ENCODE results near the gene DCHS2. TPM values are rescaled to one million over a fixed set of nuclear protein-coding genes. Genes with fewer than 3 reads are reported as not detected.

Gene DCHS2
- total RNA-seq, 1 experiment from 2014 or later = 0.55 TPM

GRCh38 chr4:154315741-154316140, 175.9 kb downstream of the DCHS2 start:
- Histone ChIP-seq H3K27me3 (ENCODE audit: control insufficient read depth, insufficient read depth, low read length) (no peaks in the 10 kb centered on the region), H3K4me3 (ENCODE audit: insufficient read depth, low read depth, low read length) (no peak overlapping the region), H3K36me3 (replicated peaks; ENCODE audit: control insufficient read depth, insufficient read depth, low read length) (no peaks in the 10 kb centered on the region)
- DNase-seq = no peak

- no peak for DNase-seq
- Histone ChIP-seq H3K36me3 (replicated peaks; ENCODE audit: control insufficient read depth, insufficient read depth, low read length) (no peaks in the 10 kb centered on the region), H3K4me3 (ENCODE audit: insufficient read depth, low read depth, low read length) (no peak overlapping the region), H3K27me3 (ENCODE audit: control insufficient read depth, insufficient read depth, low read length) (no peaks in the 10 kb centered on the region)
Measured at GRCh38 chr4:154314248-154314647, 177.4 kb downstream of the DCHS2 start.

DNA sequence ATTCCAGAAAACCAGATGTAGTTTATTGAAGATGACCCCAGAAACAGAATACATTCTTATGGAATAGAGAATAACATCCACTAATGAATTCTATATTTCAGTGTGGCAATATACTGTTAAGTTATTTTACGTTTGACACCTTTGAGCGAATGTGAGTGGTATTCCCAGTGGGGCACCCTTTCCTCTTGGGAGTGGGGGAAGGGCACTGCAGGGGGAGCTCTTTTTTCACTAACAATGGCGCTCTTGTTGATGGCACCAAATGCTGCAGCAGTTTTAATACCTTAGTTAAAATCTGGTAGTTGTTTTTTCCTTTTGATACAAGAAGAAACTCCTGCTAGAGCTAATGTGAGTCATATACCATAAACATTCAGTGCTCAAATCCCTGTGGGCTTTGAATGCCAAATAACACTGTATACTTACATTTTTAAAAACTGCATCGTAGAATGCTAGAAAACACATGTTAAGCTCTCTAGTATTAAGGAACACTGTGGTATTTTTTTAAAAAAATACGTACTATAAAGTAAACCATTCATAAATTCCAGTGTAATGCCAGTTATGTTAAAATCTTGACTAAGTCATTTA, 178.5 kb downstream of the DCHS2 start:
- no peaks in the 10 kb centered on the region for H3K36me3 ChIP-seq (replicated peaks; ENCODE audit: control insufficient read depth, insufficient read depth, low read length)
- no peaks in the 10 kb centered on the region for H3K27me3 ChIP-seq (ENCODE audit: control insufficient read depth, insufficient read depth, low read length)
- no peak overlapping the region for H3K4me3 ChIP-seq (ENCODE audit: insufficient read depth, low read depth, low read length)
- DNase-seq = no peak

GRCh38 chr4:154312246-154312645, 179.4 kb downstream of the DCHS2 start:
- no peak overlapping the region for H3K4me3 ChIP-seq (ENCODE audit: insufficient read depth, low read depth, low read length)
- DNase-seq = no peak
- H3K36me3 ChIP-seq (replicated peaks; ENCODE audit: control insufficient read depth, insufficient read depth, low read length) = no peaks in the 10 kb centered on the region
- no peaks in the 10 kb centered on the region for H3K27me3 ChIP-seq (ENCODE audit: control insufficient read depth, insufficient read depth, low read length)

GRCh38 chr4:154310578-154310977, 181.0 kb downstream of the DCHS2 start:
- no peak for DNase-seq
- Histone ChIP-seq H3K4me3 (ENCODE audit: insufficient read depth, low read depth, low read length) (no peak overlapping the region), H3K27me3 (ENCODE audit: control insufficient read depth, insufficient read depth, low read length) (no peaks in the 10 kb centered on the region), H3K36me3 (replicated peaks; ENCODE audit: control insufficient read depth, insufficient read depth, low read length) (no peaks in the 10 kb centered on the region)

DNA sequence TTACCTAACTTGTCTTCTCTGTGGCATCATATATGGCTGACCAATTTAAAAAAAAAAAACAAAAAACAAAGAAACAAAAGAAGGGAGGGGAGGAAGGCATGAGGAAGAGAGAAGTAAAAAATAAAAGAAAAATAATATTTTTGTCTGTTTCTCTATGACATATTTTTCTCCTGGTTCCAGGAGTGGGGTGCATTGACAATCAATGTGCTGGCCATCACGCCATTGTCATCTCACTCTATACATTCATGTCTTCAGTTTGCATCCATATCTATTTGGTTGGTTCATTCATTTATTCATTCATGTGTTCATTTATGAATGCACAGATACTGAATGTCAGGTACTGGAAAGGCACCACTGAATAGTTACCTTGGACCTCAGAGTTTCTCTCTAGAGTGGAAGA, 183.4 kb downstream of the DCHS2 start:
- DNase-seq = no peak
- no peaks in the 10 kb centered on the region for H3K36me3 ChIP-seq (replicated peaks; ENCODE audit: control insufficient read depth, insufficient read depth, low read length)
- H3K27me3 ChIP-seq (ENCODE audit: control insufficient read depth, insufficient read depth, low read length) = no peaks in the 10 kb centered on the region
- H3K4me3 ChIP-seq (ENCODE audit: insufficient read depth, low read depth, low read length) = no peak overlapping the region

DNA sequence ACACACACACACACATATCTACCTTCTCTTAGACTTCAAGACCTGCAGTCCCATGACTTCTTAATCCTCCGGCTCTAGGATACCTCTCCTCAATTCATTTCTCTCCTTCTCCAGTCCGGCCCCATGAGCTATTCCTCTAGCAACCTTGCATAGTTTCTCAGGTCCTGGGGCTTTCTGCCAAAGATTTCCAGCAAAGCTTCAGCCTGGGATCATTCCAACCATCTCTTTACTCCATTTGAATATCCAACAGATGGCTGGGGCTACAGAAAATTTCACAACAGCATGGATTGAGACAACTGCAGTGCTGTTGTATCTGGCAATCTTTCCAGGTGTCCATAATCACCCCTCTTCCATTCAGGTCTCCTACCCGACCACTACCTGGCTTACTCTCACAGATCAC, 184.1 kb downstream of the DCHS2 start:
- H3K4me3 ChIP-seq (ENCODE audit: insufficient read depth, low read depth, low read length) = no peak overlapping the region

DNA sequence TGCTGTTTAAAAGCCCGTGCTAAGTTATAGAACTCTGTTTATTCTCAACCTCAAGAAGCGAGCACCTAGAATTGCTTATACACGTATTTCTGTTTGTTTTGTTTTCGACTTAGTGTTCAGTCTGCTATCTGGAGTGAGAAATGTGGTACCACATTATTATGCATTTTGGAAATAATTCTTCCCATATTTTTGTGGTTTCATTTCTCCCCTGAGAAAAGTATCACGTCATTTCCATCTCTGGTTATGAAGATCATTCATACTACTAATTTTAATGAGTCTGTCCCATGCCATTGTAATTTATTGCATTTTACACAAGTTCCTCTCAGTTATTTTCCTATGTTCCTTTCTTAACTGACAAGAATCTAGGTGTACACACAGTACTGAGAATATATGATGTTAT, 186.0 kb downstream of the DCHS2 start:
- H3K4me3 ChIP-seq (ENCODE audit: insufficient read depth, low read depth, low read length) = no peak overlapping the region
- no peak for DNase-seq
- no peaks in the 10 kb centered on the region for H3K36me3 ChIP-seq (replicated peaks; ENCODE audit: control insufficient read depth, insufficient read depth, low read length)
- no peaks in the 10 kb centered on the region for H3K27me3 ChIP-seq (ENCODE audit: control insufficient read depth, insufficient read depth, low read length)

More for the DNA sequence above, 184.1 kb downstream of the DCHS2 start:
- Histone ChIP-seq H3K27me3 (ENCODE audit: control insufficient read depth, insufficient read depth, low read length) (no peaks in the 10 kb centered on the region), H3K36me3 (replicated peaks; ENCODE audit: control insufficient read depth, insufficient read depth, low read length) (no peaks in the 10 kb centered on the region)
- no peak for DNase-seq

DNA sequence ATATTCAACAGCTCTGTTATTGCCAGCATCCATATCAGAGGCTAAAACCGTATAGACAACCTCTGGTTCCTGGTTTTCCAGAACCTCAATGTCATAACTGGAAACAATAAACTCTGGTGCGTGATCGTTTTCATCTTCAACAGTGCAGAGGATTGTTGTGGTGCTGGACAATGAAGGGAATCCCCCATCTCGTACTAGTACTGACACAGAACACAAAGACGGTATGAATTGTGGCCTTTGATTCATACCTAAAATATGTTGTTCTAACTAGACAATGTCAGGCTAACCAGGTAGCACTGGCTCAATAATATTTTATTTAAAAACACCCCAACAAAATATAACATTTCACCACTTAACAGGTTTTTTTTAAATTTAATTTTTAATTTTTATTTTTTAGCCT, 186.9 kb downstream of the DCHS2 start:
- DNase-seq = no peak
- H3K4me3 ChIP-seq (ENCODE audit: insufficient read depth, low read depth, low read length) = no peak overlapping the region
- no peaks in the 10 kb centered on the region for H3K36me3 ChIP-seq (replicated peaks; ENCODE audit: control insufficient read depth, insufficient read depth, low read length)
- H3K27me3 ChIP-seq (ENCODE audit: control insufficient read depth, insufficient read depth, low read length) = no peaks in the 10 kb centered on the region

DNA sequence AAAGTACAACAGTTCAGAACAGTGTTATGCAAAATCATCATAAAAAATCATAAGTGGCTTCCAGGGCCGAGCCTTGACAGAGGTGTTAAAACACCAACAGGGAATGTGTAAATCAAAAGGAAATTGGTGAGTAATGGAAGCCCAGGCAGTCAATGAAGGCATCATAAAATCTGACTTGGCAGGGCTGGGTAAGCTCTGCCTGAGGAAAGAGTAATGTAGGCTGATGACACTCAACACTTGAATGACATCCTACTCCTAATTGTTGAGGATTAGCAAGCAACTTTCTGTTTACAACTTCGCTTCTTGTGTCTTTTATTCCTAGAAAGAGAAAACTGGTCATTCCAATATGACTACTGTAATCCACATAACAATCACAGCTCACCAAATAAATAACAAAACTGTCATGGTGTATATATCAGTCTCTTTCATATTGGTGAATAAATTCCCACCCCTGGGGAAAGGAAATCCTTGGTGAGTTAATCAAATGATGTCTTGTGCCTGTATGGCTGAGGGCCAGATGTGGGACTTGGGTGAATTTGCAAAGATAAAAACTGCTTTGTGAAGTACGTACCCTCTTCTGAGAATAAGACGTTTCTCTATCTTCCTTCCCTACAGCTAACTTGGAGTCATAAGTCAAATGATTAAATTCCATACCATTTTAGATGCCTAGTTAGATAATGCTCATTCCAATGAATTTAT, 196.8 kb downstream of the DCHS2 start:
- Histone ChIP-seq H3K4me3 (ENCODE audit: insufficient read depth, low read depth, low read length) (no peak overlapping the region), H3K36me3 (replicated peaks; ENCODE audit: control insufficient read depth, insufficient read depth, low read length) (no peaks in the 10 kb centered on the region), H3K27me3 (ENCODE audit: control insufficient read depth, insufficient read depth, low read length) (no peaks in the 10 kb centered on the region)
- DNase-seq = no peak

GRCh38 chr4:154293427-154293826, 198.2 kb downstream of the DCHS2 start:
- no peak for DNase-seq
- H3K27me3 ChIP-seq (ENCODE audit: control insufficient read depth, insufficient read depth, low read length) = no peaks in the 10 kb centered on the region
- no peak overlapping the region for H3K4me3 ChIP-seq (ENCODE audit: insufficient read depth, low read depth, low read length)
- no peaks in the 10 kb centered on the region for H3K36me3 ChIP-seq (replicated peaks; ENCODE audit: control insufficient read depth, insufficient read depth, low read length)

DNA sequence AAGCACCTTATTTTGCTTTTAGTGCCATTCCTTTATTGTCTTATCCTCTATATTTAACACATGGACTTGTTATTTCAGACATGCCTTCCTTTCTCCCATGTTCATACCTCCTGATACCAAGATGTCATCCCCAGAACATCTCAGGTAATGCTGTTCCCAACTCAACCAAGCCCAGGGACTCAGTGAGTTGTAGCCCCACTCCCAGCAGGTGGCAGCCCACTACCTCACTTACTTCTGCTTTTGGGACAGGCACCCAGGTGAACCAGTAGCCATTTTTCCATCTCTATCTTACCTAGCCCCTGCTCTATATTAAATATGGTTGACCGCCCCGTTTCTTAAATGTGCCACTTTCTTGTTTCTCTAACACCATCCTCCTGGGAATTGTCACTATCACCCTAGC, 199.0 kb downstream of the DCHS2 start:
- H3K4me3 ChIP-seq (ENCODE audit: insufficient read depth, low read depth, low read length) = no peak overlapping the region
- no peak for DNase-seq
- H3K36me3 ChIP-seq (replicated peaks; ENCODE audit: control insufficient read depth, insufficient read depth, low read length) = no peaks in the 10 kb centered on the region
- H3K27me3 ChIP-seq (ENCODE audit: control insufficient read depth, insufficient read depth, low read length) = no peaks in the 10 kb centered on the region

DNA sequence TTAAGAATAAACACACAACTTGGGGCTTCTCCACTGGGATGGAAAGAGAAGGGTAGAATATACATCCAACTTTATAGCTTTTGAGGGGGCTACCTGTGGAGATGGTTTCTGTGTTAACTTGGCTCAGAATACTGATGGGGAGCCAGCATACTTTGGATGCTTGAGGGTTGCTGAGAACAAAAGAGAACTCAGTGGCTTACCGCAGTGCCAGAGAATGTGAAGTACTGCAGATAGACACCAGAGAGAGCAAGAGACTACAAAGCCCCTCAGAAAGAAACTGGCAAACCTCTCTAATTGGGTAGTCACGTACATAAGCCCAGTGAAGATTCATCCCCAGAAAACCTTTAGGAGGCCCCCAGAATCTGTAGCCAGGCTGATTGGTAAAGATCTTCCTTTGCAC, 214.4 kb downstream of the DCHS2 start:
- Histone ChIP-seq H3K4me3 (ENCODE audit: insufficient read depth, low read depth, low read length) (no peak overlapping the region), H3K36me3 (replicated peaks; ENCODE audit: control insufficient read depth, insufficient read depth, low read length) (no peaks in the 10 kb centered on the region), H3K27me3 (ENCODE audit: control insufficient read depth, insufficient read depth, low read length) (no peaks in the 10 kb centered on the region)
- peak; percentile 26 for DNase-seq

- no peak for DNase-seq
- H3K27me3 ChIP-seq (ENCODE audit: control insufficient read depth, insufficient read depth, low read length) = no peaks in the 10 kb centered on the region
- no peaks in the 10 kb centered on the region for H3K36me3 ChIP-seq (replicated peaks; ENCODE audit: control insufficient read depth, insufficient read depth, low read length)
- H3K4me3 ChIP-seq (ENCODE audit: insufficient read depth, low read depth, low read length) = no peak overlapping the region
Measured at GRCh38 chr4:154276496-154276895, 215.1 kb downstream of the DCHS2 start.

DNA sequence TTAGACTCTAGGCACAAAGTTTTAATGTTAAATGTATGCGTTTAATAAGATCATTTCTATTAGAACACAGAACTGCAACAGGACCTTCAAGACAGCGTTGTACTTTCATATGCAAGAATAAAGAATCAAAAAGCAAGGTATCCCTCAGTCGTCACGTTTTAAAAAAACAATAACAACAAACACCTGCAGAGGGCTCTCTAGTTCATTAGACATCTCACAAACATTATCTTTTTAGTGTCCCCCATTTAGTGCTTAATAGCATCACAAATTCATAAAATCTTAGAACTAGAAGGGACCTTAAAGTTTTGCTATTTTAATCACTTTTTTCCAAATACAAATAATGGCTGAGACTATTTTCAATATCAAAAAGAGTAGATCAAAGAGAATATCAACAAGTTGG, 236.6 kb downstream of the DCHS2 start:
- H3K36me3 ChIP-seq (replicated peaks; ENCODE audit: control insufficient read depth, insufficient read depth, low read length) = no peaks in the 10 kb centered on the region
- H3K4me3 ChIP-seq (ENCODE audit: insufficient read depth, low read depth, low read length) = no peak overlapping the region
- H3K27me3 ChIP-seq (ENCODE audit: control insufficient read depth, insufficient read depth, low read length) = no peaks in the 10 kb centered on the region
- no peak for DNase-seq

GRCh38 chr4:154234576-154234975, 257.0 kb downstream of the DCHS2 start:
- Histone ChIP-seq H3K27me3 (ENCODE audit: control insufficient read depth, insufficient read depth, low read length) (no peaks in the 10 kb centered on the region), H3K36me3 (replicated peaks; ENCODE audit: control insufficient read depth, insufficient read depth, low read length) (no peaks in the 10 kb centered on the region), H3K4me3 (ENCODE audit: insufficient read depth, low read depth, low read length) (no peak overlapping the region)
- DNase-seq = peak; percentile 1

Data from H7 (cell line).